CD8-positive, alpha-beta memory T cell (primary cell): ENCODE results near the gene TIA1. TPM values are rescaled to one million over a fixed set of nuclear protein-coding genes. Genes with fewer than 3 reads are reported as not detected.
"Not testable (repeated sequence)": the region's sequence is repeated elsewhere in the genome, so short reads cannot be mapped to it uniquely, and the experiment has no call there.

Source experiments
- CTCF ChIA-PET: fragments of 350-600 bp; sonication (Branson Sonifier 250); formaldehyde crosslinking; loops from one replicate; lab custom pipeline; 2021; ENCODE audit warnings: antibody characterized with exemption; lab: Charles Lee
- POLR2A ChIA-PET: fragments of 350-600 bp; sonication (Branson Sonifier 250); formaldehyde crosslinking; loops from one replicate; lab custom pipeline; 2021; ENCODE audit warnings: antibody characterized with exemption; lab: Charles Lee
- DNase-seq, 5 donors: peaks; one replicate each; pipeline versions ENCODE4 v3.0.0 to v3.0.0-alpha.2; 2020 to 2022; ENCODE audit warnings: mixed read lengths in 1 of 5
- H3K27ac ChIP-seq: one replicate; pipeline ENCODE4 v1.7.0; 2013; ENCODE audit warnings: low read depth, mild to moderate bottlenecking, low read length, moderate library complexity
- H3K27me3 ChIP-seq: 2 replicates; pipeline ENCODE4 v1.7.0; 2013; ENCODE audit warnings: low read length, mild to moderate bottlenecking; ENCODE audit not compliant: insufficient read depth, poor library complexity, severe bottlenecking
- H3K36me3 ChIP-seq: 2 replicates; pipeline ENCODE4 v1.7.0; 2013; ENCODE audit warnings: mild to moderate bottlenecking, low read length, moderate library complexity; ENCODE audit not compliant: insufficient read depth
- H3K4me1 ChIP-seq: 2 replicates; pipeline ENCODE4 v1.7.0; 2013; ENCODE audit warnings: mild to moderate bottlenecking, low read length, moderate library complexity; ENCODE audit not compliant: insufficient read depth
- H3K4me3 ChIP-seq: 2 replicates; pipeline ENCODE4 v1.7.0; 2013; ENCODE audit warnings: mild to moderate bottlenecking, low read length
- H3K9me3 ChIP-seq: 2 replicates; pipeline ENCODE4 v1.7.0; 2013; ENCODE audit warnings: mild to moderate bottlenecking, low read length
- H3K27ac Mint-ChIP-seq, 8 donors: one replicate each; pipeline ENCODE4 v1.8.0; 2020 to 2021; ENCODE audit warnings: mixed read lengths in 8 of 8, mild to moderate bottlenecking in 6 of 8, inconsistent platforms in 3 of 8, moderate library complexity in 3 of 8
- H3K27me3 Mint-ChIP-seq, 2 donors: one replicate each; pipeline ENCODE4 v1.8.0; 2020 to 2021; ENCODE audit warnings: mixed read lengths in 2 of 2, mild to moderate bottlenecking in 1 of 2, moderate library complexity in 1 of 2
- H3K36me3 Mint-ChIP-seq, 3 donors: one replicate each; pipeline ENCODE4 v1.8.0; 2020 to 2021; ENCODE audit warnings: mixed read lengths in 3 of 3, inconsistent platforms in 1 of 3, mild to moderate bottlenecking in 1 of 3
- H3K4me1 Mint-ChIP-seq, 3 donors: one replicate each; pipeline ENCODE4 v1.8.0; 2020 to 2021; ENCODE audit warnings: mixed read lengths in 3 of 3, inconsistent platforms in 1 of 3, mild to moderate bottlenecking in 1 of 3
- H3K4me3 Mint-ChIP-seq, 7 donors: one replicate each; pipeline ENCODE4 v1.8.0; 2020 to 2021; ENCODE audit warnings: mixed read lengths in 7 of 7, mild to moderate bottlenecking in 6 of 7, moderate library complexity in 4 of 7, inconsistent platforms in 2 of 7
- H3K9me3 Mint-ChIP-seq, 5 donors: one replicate each; pipeline ENCODE4 v1.8.0; 2020 to 2022; ENCODE audit warnings: mixed read lengths in 5 of 5, mild to moderate bottlenecking in 3 of 5, moderate library complexity in 2 of 5, inconsistent platforms in 1 of 5
- polyA plus RNA-seq: library from polyadenylated mRNA; unstranded; fragments of 300-500 nt; fragmentation: Illumina TruSeq; gene quantifications from one replicate; pipeline ENCODE4 v1.2.3, GENCODE V29; 2021
- total RNA-seq, 2 experiments: library from RNA; stranded (reverse); gene quantifications; one replicate each; pipeline ENCODE4 v1.2.3, GENCODE V29; 2021

Gene TIA1
- total and polyA plus RNA-seq, 3 experiments from 2014 or later, result 46.8 to 98.7 (median 88.1) TPM

DNA sequence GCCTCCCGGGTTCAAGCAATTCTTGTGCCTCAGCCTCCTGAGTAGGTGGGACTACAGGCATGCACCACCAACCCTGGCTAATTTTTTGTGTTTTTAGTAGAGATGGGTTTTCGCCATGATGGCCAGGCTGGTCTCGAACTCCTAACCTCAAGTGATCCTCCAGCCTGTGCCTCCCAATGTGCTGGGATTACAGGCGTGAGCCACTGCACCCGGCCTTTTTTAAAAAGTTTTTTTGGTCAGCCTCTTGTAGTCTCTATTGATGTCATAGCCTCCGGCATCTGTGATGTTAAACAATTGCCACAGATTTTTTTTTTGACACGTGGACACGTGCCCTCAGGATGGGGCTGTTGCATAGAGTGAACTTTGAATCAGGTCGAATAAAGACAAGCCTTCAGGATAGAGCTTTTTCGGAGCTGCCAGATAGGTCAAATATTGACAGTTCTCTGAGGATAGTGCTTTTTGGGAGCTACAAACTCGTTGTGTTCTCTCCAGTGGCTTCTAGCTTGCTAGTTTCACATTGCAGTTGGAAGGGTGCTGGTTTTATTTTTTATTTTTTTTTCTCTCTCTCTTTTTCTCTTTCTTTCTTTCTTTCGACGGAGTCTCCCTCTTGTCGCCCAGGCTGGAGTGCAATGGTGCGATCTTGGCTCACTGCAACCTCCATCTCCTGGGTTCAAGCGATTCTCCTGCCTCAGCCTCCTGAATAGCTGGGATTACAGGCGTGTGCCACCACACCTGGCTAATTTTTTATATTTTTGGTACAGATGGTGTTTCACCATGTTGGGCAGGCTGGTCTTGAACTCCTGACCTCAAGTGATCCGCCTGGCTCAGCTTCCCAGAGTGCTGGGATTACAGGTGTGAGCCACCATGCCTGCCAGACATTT lies 21.2 kb upstream of the TIA1 start:
- H3K9me3 Mint-ChIP-seq, DNase-seq, H3K27ac ChIP-seq, H3K27me3 ChIP-seq, H3K36me3 ChIP-seq, H3K4me3 ChIP-seq, H3K27ac Mint-ChIP-seq, H3K4me3 Mint-ChIP-seq, H3K4me1 ChIP-seq, H3K9me3 ChIP-seq, H3K27me3 Mint-ChIP-seq: not testable (repeated sequence)
- H3K4me1 Mint-ChIP-seq, result peaks cover 11 to 21% (median 20%) of the 10 kb centered on the region in 3 donors
- POLR2A ChIA-PET, result interaction anchor here (0.6 kb wide), 1 partner anchor 15 kb away, joined by 3 read pairs; no protein-coding TSS in a partner anchor
- H3K36me3 Mint-ChIP-seq, result peaks cover 10 to 42% (median 19%) of the 10 kb centered on the region in 3 donors
- CTCF ChIA-PET, result interaction anchor here (1.4 kb wide), 1 partner anchor 14 kb away, joined by 3 read pairs; no protein-coding TSS in a partner anchor

DNA sequence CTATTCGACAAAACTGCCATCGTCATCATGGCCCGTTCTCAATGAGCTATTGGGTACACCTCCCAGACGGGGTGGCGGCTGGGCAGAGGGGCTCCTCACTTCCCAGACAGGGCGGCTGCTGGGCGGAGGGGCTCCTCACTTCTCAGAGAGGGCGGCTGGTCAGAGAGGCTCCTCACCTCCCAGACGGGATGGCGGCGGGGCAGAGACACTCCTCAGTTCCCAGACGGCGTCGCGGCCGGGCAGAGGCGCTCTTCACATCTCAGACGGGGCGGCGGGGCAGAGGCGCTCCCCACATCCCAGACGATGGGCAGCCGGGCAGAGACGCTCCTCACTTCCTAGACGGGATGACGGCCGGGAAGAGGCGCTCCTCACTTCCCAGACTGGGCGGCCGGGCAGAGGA lies 18.5 kb upstream of the TIA1 start:
- H3K27ac Mint-ChIP-seq, H3K9me3 ChIP-seq, H3K4me3 Mint-ChIP-seq, DNase-seq, H3K27me3 ChIP-seq, H3K27me3 Mint-ChIP-seq, H3K4me1 ChIP-seq, POLR2A ChIA-PET, H3K27ac ChIP-seq, H3K36me3 ChIP-seq, CTCF ChIA-PET, H3K9me3 Mint-ChIP-seq, H3K4me3 ChIP-seq: not testable (repeated sequence)
- Mint-ChIP-seq H3K36me3 (peaks cover 10 to 52% (median 18%) of the 10 kb centered on the region in 3 donors), H3K4me1 (peaks cover 7 to 23% (median 15%) of the 10 kb centered on the region in 3 donors)

DNA sequence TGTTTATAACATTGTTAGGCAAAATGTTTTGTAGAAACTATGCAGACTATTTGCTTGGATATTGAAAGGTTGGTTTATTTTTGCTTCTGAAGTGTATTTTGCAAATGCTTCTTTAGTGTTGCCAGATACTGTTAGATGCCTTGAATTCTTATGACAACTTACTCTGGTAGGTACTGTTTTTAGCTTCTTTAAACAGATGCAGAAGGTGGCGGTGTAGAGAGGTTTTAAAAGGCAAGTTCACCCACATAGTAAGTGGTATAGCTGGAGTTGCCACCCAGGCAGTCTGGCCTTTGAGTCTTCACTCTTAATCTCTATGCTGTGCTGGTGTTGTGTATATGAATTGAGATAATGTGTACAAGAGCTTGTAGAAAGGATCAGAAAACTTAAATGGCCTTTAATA lies 13.1 kb upstream of the TIA1 start:
- ChIA-PET CTCF (no interaction called here), POLR2A (interaction anchor here (0.6 kb wide), 1 partner anchor 70 kb away, joined by 3 read pairs; no protein-coding TSS in a partner anchor)
- H3K27ac ChIP-seq, result no peak overlapping the region
- H3K9me3 Mint-ChIP-seq, result no peaks in the 10 kb centered on the region
- H3K4me3 ChIP-seq, result no peak overlapping the region
- H3K4me1 Mint-ChIP-seq, result peaks cover 33 to 59% (median 49%) of the 10 kb centered on the region in 3 donors
- no peak for DNase-seq
- H3K36me3 ChIP-seq, result peaks cover 10% of the 10 kb centered on the region
- H3K4me1 ChIP-seq, result peaks cover 17% of the 10 kb centered on the region
- H3K27ac Mint-ChIP-seq, result peak overlapping the region in 3 of 8 donors; percentile 20 to 51 (median 39)
- H3K9me3 ChIP-seq, result no peaks in the 10 kb centered on the region
- H3K27me3 Mint-ChIP-seq, result no peaks in the 10 kb centered on the region
- no peaks in the 10 kb centered on the region for H3K27me3 ChIP-seq
- peak overlapping the region in 1 of 7 donors; percentile 86 for H3K4me3 Mint-ChIP-seq
- peaks cover 6 to 63% (median 19%) of the 10 kb centered on the region in 3 donors for H3K36me3 Mint-ChIP-seq

DNA sequence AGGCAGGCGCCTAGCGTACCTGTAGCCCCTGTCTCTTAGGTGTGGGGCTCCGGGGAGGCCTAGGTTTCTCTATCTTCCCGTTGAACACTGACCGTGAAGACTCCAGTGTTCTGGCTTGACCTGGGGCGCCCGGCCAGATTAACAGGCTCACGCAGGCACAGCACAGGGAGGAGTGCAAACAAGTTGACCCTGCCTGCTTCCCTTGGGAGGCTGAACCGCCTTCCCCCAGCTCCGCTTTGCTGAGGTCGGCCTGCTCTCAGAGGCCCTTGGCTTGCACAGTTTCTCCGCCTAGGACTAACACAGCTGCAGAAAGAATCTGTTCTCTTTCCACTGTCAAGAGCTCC lies 10.1 kb upstream of the TIA1 start:
- Mint-ChIP-seq H3K36me3 (peaks cover 0 to 43% (median 8%) of the 10 kb centered on the region in 3 donors), H3K27ac (peak overlapping the region in 7 of 8 donors; percentile 53 to 90 (median 75)), H3K4me3 (peak overlapping the region; percentile 89 to 96 (median 92)), H3K4me1 (peaks cover 26 to 52% (median 37%) of the 10 kb centered on the region in 3 donors), H3K9me3 (no peaks in the 10 kb centered on the region), H3K27me3 (no peaks in the 10 kb centered on the region)
- Histone ChIP-seq H3K4me1 (peaks cover 17% of the 10 kb centered on the region), H3K4me3 (peak overlapping the region; percentile 86), H3K27me3 (no peaks in the 10 kb centered on the region), H3K27ac (peak overlapping the region; percentile 57), H3K36me3 (no peaks in the 10 kb centered on the region), H3K9me3 (no peaks in the 10 kb centered on the region)
- DNase-seq, result no peak
- POLR2A ChIA-PET, result interaction anchor here (1.1 to 2.1 kb wide), 6 partner anchors 10 to 344 kb away, joined by 3 to 24 read pairs (median 12); partner anchors contain the start of genes C2orf42, MXD1, SNRPG and TIA1
- CTCF ChIA-PET, result interaction anchor here (0.9 to 2.5 kb wide), 7 partner anchors 9 to 207 kb away, joined by 3 to 19 read pairs (median 3); partner anchors contain the start of genes FAM136A, SNRPG and TIA1

DNA sequence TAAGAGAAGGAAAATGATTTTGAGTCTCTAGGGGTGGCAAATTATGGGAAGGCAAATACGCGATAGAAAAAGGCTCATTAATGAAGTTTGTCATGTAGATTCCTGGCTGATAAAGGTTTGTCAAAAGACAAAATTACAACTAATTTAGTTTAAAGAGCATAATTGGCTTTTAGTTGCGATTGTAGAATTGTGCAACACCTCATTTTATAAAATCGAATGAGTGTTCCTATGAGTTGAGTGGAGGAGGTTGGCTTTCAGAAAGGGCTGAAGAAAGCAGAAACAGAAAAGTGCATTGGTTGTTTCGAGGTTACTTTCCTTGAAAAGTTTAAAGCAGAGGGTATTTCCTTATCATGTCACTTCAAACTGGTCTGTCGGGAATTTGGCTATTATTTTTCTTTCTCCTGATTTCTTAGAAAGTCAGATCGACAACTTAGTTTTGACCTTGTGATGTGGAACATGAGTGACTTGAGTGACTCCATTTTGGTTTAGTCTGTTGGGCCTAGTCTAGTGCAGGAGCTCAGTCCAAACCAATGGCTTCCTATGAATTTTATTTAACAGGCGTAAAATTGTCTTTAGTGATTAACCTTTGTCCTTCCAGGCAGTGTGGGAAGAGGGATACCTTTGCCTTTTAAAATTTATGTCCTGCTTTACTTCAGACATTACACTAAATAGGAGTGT lies 7.3 kb upstream of the TIA1 start:
- Histone ChIP-seq H3K4me1 (peaks cover 17% of the 10 kb centered on the region), H3K36me3 (no peaks in the 10 kb centered on the region), H3K27me3 (no peaks in the 10 kb centered on the region), H3K9me3 (no peaks in the 10 kb centered on the region), H3K4me3 (no peak overlapping the region), H3K27ac (no peak overlapping the region)
- Mint-ChIP-seq H3K4me3 (peak overlapping the region in 5 of 7 donors; percentile 6 to 83 (median 51)), H3K4me1 (peaks cover 18 to 32% (median 25%) of the 10 kb centered on the region in 3 donors), H3K27me3 (no peaks in the 10 kb centered on the region), H3K9me3 (no peaks in the 10 kb centered on the region), H3K27ac (no peak overlapping the region), H3K36me3 (peaks cover 0 to 23% (median 0%) of the 10 kb centered on the region in 3 donors)
- POLR2A ChIA-PET, result no interaction called here
- CTCF ChIA-PET, result no interaction called here
- no peak for DNase-seq

DNA sequence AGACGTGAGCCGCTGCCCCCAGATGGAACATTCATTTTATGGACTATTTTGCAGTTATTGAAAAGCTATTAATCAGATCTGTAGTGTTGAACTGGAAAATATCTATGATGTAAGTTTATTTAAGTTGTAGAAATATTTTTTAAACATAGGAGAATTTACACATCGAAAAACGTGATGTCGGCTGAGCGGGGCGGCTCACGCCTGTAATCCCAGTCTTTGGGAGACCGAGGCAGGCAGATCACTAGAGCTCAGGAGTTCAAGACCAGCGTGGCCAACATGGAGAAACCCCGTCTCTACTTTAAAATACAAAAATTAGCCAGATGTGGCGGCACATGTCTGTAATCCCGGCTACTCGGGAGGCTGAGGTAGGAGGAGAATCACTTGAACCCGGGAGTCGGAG lies 2.0 kb upstream of the TIA1 start:
- Histone ChIP-seq H3K27ac (no peak overlapping the region), H3K4me3 (no peak overlapping the region), H3K9me3 (no peaks in the 10 kb centered on the region), H3K36me3 (no peaks in the 10 kb centered on the region), H3K27me3 (no peaks in the 10 kb centered on the region), H3K4me1 (peaks cover 17% of the 10 kb centered on the region)
- CTCF ChIA-PET, result interaction anchor here (2.6 kb wide), 1 partner anchor 8 kb away, joined by 19 read pairs; the partner anchor contains the start of gene PCYOX1
- POLR2A ChIA-PET, result no interaction called here
- peaks cover 22 to 25% (median 22%) of the 10 kb centered on the region in 3 donors for H3K4me1 Mint-ChIP-seq
- no peak overlapping the region for H3K4me3 Mint-ChIP-seq
- H3K27me3 Mint-ChIP-seq, result peaks cover 0 to 4% of the 10 kb centered on the region in 2 donors
- peaks cover 0 to 4% (median 0%) of the 10 kb centered on the region in 5 donors for H3K9me3 Mint-ChIP-seq
- no peak for DNase-seq
- H3K27ac Mint-ChIP-seq, result peak overlapping the region in 2 of 8 donors; percentile 62 to 65
- peaks cover 0 to 20% (median 0%) of the 10 kb centered on the region in 3 donors for H3K36me3 Mint-ChIP-seq

DNA sequence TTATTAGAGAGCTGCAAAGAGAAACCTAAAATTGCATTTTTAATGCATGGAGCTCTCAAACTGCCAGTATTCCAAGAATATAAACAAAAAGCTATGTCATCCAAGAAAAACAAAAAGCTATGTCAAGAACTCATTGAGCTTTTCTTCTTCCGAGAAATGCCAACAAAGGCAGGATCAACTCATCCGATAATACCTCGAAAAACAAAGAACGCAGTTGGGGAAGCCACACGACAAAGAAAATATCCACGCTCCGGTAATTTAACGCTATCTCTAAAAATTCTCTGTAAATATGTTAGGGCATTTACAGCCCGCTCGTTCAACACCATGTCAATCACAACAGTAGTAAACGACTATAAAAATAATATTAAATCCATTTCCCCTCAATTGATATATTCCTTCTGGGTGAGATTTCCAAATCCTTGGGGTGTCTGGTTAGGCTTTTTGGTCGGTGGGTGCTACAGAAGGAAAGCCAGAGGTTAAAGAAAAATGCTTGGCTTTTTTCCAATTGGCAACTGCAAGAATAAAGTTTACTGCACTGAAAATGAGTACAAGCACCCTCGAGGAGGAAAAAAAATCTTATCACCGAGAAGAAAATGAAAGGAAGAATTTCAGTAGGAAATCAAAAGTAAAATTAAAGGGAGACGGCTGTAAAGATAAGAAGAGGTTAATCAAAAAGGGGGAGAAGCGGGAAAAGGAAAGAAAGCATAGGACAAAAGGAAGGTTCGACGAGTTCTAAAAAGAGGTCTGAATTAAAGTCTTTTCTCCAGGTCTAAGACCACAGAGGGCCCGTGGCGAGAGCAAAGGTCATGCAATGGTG lies 856 bp downstream of the TIA1 start:
- Mint-ChIP-seq H3K4me1 (peaks cover 44 to 54% (median 50%) of the 10 kb centered on the region in 3 donors), H3K27me3 (peaks cover 0 to 4% of the 10 kb centered on the region in 2 donors), H3K9me3 (peaks cover 0 to 4% (median 0%) of the 10 kb centered on the region in 5 donors), H3K27ac (peak overlapping the region; percentile 94 to 100 (median 98)), H3K4me3 (peak overlapping the region; percentile 90 to 98 (median 95)), H3K36me3 (peaks cover 0 to 32% (median 0%) of the 10 kb centered on the region in 3 donors)
- no peaks in the 10 kb centered on the region for H3K9me3 ChIP-seq
- H3K4me1 ChIP-seq, result peaks cover 33% of the 10 kb centered on the region
- peak overlapping the region; percentile 98 for H3K4me3 ChIP-seq
- H3K36me3 ChIP-seq, result no peaks in the 10 kb centered on the region
- H3K27ac ChIP-seq, result peak overlapping the region; percentile 96
- no peaks in the 10 kb centered on the region for H3K27me3 ChIP-seq
- POLR2A ChIA-PET, result interaction anchor here (0.5 to 1.6 kb wide), 8 partner anchors 10 to 391 kb away, joined by 3 to 12 read pairs (median 3); partner anchors contain the start of genes C2orf42, MXD1 and PCYOX1
- peak in 1 of 5 donors; percentile 6 for DNase-seq
- CTCF ChIA-PET, result interaction anchor here (0.9 to 2.6 kb wide), 3 partner anchors 10 to 54 kb away, joined by 3 to 19 read pairs (median 6); partner anchors contain the start of genes FAM136A and PCYOX1
